Ecto neural progenitor cell (in vitro differentiated cells): Measurements from ENCODE around the gene SCGN.

Experiments
- DNase-seq: peaks from one replicate; pipeline ENCODE4 v3.0.0-alpha.2; 2018; ENCODE audit warnings: low spot score

The SCGN gene

DNA sequence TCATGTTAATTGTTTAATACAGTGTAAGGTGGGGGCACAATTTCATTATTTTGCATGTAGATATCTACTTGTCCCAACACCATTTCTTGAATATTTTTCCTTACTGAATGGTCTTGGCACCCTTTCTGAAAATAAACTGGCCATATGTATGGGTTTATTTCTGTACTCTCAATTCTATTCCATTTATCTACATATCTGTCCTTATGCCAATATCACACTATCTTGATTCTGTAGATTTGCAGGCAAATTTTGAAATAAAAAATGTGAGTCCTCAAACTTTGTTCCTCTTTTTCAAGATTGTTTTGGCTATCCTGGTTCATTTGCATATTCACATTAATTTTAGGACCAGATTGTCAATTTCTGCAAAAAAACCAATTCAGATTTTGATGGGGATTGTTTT lies 34.8 kb downstream of the SCGN start:
- no peak for DNase-seq

DNA sequence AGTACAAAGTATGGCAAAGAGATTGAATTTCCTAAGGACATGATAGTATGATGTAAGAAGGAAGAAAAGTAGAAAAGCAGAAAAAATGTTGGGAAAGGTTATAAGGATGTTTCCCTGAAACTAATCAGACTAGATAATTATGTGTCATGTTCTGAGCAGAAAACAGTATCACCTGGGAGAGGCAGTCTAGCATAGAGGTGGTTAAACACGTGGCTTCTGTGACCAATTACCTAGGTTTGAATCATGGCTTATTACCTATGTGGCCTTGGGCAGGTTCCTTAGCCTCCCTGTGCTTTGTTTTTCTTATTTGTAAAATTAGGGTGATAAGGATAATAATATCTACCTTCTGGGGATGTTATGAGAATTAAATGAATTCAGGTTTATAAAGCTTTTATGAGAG lies 38.0 kb downstream of the SCGN start:
- no peak for DNase-seq

DNA sequence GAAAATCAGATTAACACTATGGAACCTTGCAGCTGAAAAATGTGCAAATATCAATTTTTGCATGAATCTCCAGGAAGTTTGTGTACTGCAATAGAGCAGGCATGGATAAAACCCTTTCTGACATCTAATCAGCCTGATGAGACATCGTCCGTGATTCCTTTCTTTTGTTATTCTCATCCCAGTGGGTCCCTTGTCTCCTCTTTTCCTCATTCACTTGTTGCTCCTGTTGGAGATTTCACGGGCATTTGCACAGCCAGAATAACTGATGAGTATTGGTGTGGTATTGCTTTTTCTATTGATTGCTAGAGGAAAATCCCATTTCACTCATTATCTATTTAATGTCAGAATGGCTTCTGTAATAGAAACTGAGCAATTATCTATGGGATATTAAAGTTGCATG lies 39.9 kb downstream of the SCGN start:
- no peak for DNase-seq

DNA sequence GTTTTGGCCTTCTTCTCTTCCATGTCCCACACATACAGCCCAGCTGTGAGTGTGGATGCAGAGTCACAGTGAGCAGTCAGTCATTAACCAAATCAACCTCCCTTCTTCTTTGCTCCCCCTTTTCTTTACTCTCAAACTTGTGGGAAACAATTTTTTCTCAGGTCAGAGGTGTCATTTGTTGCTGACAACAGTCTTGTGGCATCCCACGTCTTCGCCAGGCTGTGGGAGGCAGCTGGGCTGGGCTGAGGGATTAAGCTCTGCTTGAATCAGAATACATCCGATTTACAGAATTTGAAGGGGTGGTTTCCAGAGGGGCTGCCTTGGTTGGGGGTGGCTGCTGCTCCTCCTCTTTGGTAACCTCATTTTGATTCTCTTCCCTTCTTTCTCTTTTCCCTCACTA lies 40.5 kb downstream of the SCGN start:
- peak; percentile 53 for DNase-seq

DNA sequence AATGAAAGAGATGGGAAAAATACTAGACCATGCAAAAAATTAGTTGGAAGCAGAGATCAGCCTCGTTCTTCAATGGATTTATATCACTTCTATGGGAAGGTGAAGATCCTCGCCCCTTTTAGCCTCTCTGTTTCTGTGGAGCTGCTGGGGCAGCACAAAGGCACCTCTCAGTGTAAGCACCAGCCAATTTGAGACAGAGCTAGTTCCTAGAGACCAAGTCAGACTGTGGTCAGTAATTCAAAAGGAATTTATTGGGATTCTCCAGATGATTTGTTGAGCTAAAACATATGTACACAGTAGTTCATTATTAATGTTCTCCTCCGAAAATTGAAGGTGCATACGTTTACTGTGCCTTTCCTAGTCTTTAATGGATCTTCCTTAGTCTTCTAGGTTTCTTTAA lies 42.4 kb downstream of the SCGN start:
- DNase-seq: no peak

DNA sequence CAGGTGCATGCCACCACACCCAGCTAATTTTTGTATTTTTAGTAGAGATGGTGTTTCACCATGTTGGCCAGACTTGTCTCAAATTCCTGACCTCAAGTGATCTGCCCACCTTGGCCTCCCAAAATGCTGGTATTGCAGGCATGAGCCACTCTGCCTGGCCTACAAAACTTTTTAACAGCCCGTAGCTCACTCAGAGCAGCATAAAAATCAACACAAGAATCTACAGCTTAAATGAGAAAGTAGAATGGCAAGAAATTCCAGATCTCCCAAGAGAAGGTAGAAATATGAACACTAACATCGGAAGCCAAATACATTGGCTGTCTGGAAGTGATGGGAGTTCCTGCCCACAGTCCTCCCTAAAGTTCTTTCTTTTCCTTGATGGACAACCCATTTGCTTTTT lies 43.7 kb downstream of the SCGN start:
- no peak for DNase-seq

DNA sequence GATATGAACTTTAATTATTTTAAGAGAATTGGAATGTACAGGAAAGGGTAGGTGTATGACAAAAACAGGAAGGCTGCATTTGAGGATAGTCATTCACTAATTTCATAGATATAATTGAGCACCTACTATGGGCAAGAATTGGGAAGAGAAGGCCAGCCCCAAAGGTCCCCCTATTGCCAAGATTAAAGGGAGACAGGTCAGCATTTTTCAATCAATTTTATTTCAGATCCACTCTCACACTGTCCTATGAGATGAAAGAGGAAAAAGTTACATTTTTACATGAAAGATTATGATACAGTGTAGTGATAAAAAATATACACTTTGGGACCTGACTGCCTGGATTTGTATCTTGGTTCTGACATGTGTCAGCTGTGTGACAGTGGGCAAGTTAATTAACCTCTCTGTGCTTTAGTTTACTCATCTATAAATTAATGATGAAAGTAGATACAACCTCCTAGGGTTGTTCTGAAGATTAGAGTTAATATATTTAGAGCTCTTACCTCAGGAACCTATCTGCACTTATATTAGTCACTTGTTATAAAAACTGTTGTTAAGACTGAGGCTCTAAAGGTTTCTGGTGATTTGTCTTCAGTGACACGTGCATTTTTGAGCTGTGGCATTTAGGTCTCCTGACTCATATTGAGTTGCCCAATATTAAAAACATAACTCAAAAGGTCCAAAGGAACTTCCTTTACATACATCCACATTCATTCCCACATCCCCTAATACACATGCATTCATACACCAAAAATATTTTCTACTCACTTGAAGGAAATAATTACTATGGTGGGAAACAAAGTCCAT lies 45.7 kb downstream of the SCGN start:
- DNase-seq: no peak

DNA sequence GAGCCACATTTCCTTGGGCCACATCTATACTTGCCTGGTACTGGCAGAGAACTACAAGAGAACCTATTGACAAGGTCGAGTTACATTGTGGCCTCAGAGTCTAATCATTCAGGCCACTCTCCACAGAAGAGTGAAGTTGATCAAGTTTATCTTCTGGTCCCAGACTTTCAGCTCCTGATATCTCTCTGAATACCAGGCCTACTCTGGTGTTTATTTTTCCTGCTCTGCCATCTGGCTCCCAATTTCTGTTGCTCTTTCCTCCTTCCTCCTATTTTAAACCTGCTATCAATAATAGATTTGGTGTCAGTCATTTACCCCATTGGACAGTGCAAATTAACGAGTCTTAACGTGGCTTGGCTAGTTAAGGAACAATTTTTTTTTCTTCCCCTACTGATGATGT lies 46.6 kb downstream of the SCGN start:
- DNase-seq: no peak

DNA sequence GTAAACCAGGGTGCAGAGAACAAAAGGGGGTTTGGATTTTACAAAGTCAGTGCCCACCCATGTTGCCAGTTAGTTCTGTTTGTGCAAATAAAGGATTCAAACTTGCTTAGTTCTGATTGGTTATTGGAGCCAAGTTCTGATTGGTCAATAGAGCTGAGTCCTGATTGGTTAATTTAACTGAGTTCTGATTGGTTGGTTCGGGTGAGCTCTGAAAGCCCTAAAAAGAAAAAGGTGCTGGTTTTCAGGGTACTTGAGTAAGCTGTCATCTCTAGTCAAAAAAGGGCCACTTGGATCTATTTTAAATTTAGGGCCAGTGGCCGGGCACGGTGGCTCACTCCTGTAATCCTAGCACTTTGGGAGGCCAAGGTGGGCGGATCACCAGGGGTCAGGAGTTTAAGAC lies 47.6 kb downstream of the SCGN start:
- no peak for DNase-seq

DNA sequence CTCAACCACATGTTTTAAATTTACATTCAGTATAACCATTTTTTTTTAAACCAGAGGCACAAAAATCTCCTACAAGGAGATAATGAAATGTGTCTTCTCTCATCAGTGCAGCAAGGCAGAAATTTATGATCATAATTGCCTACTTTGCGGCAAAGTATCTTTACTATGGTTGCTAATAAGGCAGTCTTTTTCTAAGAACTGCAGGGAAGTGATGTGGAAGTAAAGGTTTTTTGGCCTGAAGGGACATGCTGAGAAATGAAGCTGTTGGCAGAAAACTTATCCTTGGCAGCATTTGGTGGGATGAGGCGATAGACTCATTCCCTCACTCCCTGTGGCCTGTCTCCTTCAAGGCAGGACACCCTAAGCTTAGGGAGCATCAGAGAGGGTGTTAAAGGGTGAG lies 48.7 kb downstream of the SCGN start:
- DNase-seq: no peak

DNA sequence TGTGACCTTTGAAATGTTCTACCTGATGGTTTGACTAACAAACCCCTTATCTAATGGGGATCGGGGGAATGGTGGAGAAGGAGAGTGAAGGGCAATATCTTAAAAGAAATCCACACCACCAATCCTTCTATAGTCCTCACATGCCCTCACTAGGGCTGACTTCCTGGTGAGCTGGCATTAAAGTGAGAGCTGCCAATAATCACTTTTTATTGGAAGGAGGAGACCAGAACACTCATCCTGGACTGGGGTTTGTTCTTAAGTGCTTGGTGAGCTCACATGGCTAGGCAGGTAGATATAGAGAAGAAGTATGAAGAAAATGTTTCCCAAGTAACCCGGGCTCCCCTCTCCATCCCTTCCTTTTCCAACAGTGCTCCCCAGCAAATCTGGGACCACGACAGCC lies 49.8 kb downstream of the SCGN start:
- DNase-seq: no peak

DNA sequence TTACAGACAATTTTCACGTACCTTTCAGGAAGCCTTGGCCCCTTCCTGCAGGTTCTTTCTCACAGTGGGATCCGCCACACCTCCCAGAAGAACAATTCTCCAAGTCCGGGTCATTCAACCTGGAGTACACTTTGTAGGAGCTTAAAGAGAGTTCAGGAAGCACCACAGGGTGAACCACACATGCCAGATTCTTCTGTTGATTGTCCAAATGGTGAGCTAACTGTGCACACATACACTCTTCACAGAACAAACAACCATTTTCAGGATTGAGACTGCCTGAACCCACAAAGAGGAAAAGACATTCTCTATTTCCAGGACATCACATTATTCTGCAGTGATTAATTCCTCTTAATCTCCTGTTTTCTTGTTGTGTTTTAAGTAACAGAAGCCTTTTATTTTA lies 51.0 kb downstream of the SCGN start:
- no peak for DNase-seq

DNA sequence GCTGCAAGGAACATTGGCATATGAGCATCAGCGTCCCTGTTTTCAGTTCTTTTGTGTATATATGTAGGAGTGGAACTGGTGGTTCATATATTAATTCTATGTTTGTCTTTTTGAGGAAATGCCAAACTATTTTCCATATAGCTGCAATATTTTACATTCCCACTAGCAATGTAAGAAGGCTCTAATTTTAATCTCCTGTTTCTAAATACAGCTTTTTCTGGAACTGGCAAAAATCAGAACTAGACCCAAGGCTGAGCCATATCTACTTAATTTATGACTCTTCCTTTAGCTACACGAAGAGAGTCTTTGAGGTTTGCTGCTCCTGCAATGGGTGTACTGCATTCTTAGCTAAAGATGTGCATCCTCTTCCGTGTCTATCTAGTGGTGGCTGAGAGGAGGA lies 52.0 kb downstream of the SCGN start:
- DNase-seq: no peak

DNA sequence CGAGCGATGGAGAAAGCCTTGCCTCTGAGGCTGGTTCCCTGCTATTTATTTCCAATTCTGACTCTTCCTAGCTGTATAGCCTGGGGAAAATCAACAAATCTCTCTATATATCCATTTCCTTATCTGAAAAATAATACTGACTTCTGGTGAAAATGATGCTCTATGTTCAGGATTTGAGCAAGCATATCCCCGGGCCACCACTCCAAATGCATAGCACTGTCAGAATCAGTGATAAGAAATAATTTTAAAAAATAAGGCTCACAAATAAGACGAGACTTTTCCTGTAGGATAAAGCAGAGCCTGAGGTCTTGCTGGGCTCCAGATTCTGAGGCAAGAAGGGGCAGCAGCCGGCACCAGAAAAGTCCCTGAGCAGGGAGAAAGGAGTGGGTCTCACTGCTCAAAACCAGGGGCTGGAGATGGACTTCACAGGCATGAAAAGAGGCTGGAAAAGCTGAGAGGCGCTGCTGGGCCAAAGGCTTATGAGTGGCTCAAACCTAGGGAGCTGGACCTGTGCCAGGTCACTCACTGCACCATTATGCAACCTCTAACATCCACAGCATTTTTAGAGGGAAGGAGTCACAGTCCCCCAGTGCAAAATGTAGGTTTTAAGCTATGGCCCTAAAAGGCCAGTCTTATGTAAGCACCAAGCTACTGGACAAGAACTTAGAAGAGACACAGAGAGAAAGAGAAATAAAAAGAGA lies 54.4 kb downstream of the SCGN start:
- DNase-seq: no peak

DNA sequence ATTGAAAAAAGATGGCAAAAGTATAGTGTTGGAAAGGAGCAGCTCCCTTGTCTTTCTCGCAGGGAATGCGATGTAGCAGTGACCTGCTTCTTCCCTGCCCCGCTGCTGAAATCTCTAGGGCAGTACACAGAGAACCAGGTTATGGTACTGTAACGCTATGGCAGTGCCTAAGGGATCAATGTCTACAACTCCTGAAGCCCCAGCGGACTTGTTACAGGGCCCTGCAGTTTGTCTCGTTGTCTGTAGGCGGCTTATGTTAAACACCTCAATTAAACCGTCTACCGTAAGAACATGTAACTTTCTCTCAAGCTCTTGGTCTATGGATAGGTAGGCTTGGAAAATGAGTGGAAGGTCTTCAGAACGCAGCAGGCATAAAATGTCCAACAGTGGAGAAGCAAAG lies 57.7 kb downstream of the SCGN start:
- DNase-seq: no peak

DNA sequence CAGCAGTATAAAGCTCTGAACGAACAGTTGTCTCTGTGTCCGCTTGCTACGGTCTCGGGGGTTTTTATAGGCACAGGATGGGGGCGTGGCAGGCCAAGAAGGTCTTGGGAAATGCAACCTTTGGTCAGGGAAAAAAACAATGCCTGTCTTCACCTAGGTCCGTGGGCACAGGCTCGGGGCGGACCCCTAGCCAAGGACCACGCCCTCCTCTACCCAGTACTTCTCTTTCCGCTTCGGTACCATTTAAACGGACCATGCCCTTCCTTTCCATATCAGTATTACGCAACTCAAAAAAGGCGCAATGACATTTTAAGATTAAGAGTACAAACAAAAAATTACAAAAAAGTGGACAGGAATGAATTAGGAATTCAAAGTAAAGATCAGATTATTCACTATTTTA lies 58.3 kb downstream of the SCGN start:
- DNase-seq: no peak

DNA sequence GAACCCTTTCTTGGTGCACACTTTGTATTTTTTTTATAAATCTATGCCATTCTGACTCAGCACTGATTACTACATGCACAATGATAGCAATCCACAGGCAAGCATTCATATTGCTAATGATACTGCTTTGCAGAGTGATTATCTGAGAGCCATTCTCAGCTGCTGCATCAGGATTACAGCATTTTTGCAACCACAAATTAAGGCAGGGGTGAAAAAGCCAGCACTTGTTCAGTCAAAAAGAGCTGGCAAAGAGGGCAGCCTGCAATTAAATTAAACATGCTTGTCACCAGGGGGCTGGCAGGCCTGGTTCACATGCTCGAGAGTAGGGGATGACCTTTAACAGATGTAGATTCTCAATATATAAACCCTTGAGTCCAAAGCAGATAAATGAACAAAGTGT lies 61.8 kb downstream of the SCGN start:
- no peak for DNase-seq

DNA sequence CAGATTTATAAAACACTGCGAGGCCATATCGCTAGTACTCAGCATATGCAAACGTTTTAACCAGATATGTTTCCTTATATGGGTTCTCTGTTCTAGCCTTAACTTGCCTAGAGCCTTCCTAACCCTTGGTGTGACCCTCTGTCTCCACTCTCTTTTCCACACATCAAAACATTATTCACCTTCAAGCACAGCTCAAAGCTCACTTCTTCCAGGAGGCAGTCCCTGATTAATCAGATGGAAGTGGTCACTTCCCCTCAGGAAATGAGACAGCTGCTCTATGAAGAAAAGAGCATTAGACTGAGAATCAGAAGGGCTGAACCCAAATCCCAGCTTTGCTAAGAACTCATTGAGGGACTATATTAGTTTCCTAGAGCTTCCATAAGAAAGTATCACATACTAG lies 62.8 kb downstream of the SCGN start:
- DNase-seq: no peak

DNA sequence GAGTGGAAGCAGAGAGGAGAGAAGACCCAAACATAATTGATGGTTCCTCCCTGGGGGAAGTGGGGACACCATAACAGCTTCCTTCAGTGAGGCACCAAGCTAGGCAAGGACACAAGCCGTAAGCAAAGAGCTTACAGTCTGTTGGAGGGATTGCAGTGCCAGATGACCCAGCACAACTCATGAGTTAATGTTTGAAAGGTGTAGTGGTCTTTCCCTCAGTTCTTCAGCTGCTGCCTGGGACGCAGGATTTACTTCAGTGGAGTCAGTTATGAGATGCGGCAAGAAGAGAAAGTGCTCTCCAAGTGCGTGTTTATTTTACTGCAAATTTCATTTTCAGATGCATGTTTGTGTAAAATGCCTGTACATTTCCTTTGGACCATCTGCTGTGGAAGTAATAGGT lies 63.8 kb downstream of the SCGN start:
- no peak for DNase-seq

DNA sequence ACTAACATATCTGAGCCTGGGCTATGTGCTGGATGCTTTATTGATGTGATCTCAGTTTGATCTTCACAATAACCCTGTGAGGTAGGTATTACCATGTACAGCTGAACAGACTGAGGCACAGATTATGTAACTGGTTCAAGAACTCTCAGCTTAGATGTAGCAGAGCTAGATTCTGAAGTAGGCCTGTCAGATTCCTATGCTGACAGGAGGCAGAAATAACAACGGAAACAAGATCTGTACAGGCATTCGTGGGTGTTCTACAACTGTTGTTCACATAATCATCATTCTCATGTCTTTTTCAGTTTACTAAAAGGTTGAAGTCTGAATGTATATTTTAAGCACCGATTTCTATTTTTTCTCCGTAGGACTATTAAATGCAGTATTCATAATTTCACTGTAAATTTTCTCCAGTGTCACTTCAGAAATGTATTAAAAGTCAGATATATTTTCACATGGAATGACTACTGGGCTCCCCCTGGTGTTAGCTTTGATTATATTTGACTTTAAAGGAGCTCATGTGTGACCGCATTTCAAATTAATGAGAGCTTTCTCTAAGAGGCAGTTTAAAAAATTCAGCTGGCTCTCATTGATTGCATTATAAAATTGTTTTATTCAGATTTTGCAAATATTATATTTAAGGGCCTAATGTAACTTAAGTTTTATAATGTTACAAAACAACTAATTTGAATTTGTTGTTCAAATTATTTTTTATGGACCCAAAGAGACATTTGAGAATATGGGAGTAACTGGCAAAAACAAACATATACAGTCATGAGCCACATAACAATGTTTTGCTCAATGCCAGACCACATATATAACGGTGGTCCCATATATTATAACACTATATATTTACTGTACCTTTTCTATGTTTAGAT lies 66.1 kb downstream of the SCGN start:
- no peak for DNase-seq

DNA sequence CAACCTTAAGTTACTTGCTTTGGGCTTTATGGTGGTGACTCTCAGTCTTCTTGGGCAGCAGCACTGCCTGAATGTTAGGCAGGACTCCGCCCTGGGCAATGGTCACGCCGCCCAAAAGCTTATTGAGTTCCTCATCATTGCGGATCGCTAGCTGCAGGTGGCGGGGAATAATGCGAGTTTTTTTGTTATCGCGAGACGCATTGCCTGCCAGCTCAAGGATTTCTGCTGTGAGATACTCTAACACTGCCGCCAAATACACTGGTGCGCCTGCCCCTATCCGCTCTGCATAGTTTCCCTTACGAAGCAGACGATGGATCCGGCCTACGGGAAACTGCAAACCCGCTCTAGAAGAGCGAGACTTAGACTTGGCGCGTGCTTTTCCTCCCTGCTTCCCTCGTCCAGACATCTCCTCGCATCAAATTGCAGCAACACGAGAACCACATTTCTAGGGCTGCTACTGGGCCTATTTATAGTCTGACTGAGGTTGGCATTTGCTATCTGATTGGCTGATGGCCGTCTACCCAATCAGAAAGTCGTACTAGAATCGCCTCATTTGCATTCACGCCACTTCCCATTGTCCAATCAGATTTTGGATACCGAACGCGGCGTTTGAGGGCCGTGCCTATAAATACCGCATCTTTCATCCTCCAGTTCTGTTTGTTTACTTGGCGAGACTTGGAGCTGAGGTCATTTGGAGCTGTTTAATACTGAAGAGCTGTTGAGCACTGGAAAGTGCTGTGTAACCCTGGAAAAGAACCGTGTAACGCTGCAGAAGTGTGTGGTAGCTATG lies 74.3 kb downstream of the SCGN start:
- no peak for DNase-seq

DNA sequence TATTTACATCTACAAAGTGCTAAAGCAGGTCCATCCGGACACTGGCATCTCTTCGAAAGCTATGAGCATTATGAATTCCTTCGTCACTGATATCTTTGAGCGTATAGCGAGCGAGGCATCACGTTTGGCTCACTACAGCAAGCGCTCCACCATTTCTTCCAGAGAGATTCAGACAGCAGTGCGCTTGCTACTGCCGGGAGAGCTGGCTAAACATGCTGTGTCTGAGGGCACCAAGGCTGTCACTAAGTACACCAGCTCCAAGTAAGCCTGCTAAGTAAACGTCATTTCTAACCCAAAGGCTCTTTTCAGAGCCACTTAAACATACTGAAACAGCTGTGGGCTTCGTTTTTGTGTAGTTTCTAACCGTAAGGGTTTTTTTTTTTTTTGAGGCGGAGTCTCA lies 75.0 kb downstream of the SCGN start:
- DNase-seq: no peak
